GM12878 (cell line): Measurements from ENCODE around the gene ZNG1B.
"Not testable (repeated sequence)": the region's sequence is repeated elsewhere in the genome, so short reads cannot be mapped to it uniquely, and the experiment has no call there.

ENCODE experiments used
- CEBPB ChIP-seq, 2 experiments: fragments of 150-350 bp in 1 of 2; IDR thresholded peaks; 2 replicates each; pipeline ENCODE4 v1.6.1; 2012 to 2014; ENCODE audit warnings: low read depth in 2 of 2, low read length in 2 of 2, borderline replicate concordance in 1 of 2, inconsistent platforms in 1 of 2
- CHD2 ChIP-seq: IDR thresholded peaks from 2 replicates; pipeline ENCODE4 v1.6.1; 2011; ENCODE audit warnings: low read depth, low read length, improper control_type of control experiment, borderline replicate concordance
- EZH2 ChIP-seq: IDR thresholded peaks from 2 replicates; pipeline ENCODE4 v1.6.1; 2012; ENCODE audit warnings: low read depth, mild to moderate bottlenecking, control low read depth, inconsistent platforms, low read length, borderline replicate concordance; ENCODE audit not compliant: control insufficient read depth
- NRF1 ChIP-seq: conservative IDR thresholded peaks from 2 replicates; pipeline ENCODE4 v1.6.1; 2011; ENCODE audit warnings: mild to moderate bottlenecking, low read depth, low read length, improper control_type of control experiment
- POLR2A ChIP-seq: IDR thresholded peaks from 2 replicates; pipeline ENCODE4 v1.6.1; 2011; ENCODE audit warnings: low read depth, mild to moderate bottlenecking, low read length
- POLR2AphosphoS5 ChIP-seq: IDR thresholded peaks from 2 replicates; pipeline ENCODE4 v1.6.1; 2011; ENCODE audit warnings: mild to moderate bottlenecking, low read length, inconsistent platforms
- RAD21 ChIP-seq: IDR thresholded peaks from 2 replicates; pipeline ENCODE4 v1.6.1; 2011; ENCODE audit warnings: mild to moderate bottlenecking, low read depth, low read length, moderate library complexity; ENCODE audit not compliant: insufficient read depth
- SPI1 ChIP-seq: IDR thresholded peaks from 2 replicates; pipeline ENCODE4 v1.6.1; 2011; ENCODE audit warnings: low read depth, mild to moderate bottlenecking, low read length, moderate library complexity, borderline replicate concordance; ENCODE audit not compliant: insufficient read depth
- SREBF1 ChIP-seq: IDR thresholded peaks from 2 replicates; pipeline ENCODE4 v1.6.1; 2012; ENCODE audit warnings: mild to moderate bottlenecking, low read length
- YY1 ChIP-seq: IDR thresholded peaks from 2 replicates; pipeline ENCODE4 v1.6.1; 2011; ENCODE audit warnings: low read depth, mild to moderate bottlenecking, low read length
- ZNF24 ChIP-seq: fragments of 450-650 bp; IDR thresholded peaks from 2 replicates; pipeline ENCODE4 v1.6.1; 2017; ENCODE audit warnings: antibody characterized with exemption, mild to moderate bottlenecking
- TF ChIP-seq, protein P1 (sequence below): IDR thresholded peaks from 2 replicates; pipeline ENCODE4 v1.6.1; 2012; ENCODE audit warnings: low read length, inconsistent platforms
- TF ChIP-seq, protein P2 (sequence below): IDR thresholded peaks from 2 replicates; pipeline ENCODE4 v1.6.1; 2011; ENCODE audit warnings: borderline replicate concordance, low read depth, mild to moderate bottlenecking, moderate library complexity, mixed read lengths, low read length; ENCODE audit not compliant: insufficient read depth; ENCODE audit errors: extremely low read length
- TF ChIP-seq, protein P3 (sequence below), 3 experiments: IDR thresholded peaks in 2 of 3; conservative IDR thresholded peaks in 1 of 3; 2 replicates each; pipeline ENCODE4 v1.5.1; 2011; ENCODE audit warnings: low read depth in 3 of 3, low read length in 3 of 3, mild to moderate bottlenecking in 3 of 3, control low read depth in 2 of 3, moderate library complexity in 2 of 3, inconsistent platforms in 1 of 3, mixed read lengths in 1 of 3; ENCODE audit not compliant: control insufficient read depth in 2 of 3, insufficient read depth in 1 of 3; ENCODE audit errors: extremely low read depth in 1 of 3

DNA sequence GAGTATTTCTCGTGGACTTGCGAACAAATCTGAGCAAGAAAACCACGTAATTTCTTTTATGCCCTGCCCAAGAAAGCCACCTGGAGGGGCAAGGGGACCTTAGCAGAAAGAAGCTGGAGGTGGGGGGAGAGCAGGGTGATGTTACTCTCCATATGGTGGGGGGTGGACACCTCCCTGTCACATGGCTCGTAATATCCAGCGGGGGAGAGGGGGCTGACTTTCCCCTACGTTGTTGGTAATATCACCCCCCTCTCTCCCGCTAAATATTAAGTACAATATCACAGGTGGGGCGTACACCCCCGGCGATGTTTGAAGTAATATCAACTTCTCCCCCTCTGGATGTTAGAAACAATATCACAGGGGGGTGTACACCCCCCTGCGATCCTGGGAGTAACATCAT lies 70.7 kb downstream of the ZNG1B start:
- TF ChIP-seq, protein P1, sequence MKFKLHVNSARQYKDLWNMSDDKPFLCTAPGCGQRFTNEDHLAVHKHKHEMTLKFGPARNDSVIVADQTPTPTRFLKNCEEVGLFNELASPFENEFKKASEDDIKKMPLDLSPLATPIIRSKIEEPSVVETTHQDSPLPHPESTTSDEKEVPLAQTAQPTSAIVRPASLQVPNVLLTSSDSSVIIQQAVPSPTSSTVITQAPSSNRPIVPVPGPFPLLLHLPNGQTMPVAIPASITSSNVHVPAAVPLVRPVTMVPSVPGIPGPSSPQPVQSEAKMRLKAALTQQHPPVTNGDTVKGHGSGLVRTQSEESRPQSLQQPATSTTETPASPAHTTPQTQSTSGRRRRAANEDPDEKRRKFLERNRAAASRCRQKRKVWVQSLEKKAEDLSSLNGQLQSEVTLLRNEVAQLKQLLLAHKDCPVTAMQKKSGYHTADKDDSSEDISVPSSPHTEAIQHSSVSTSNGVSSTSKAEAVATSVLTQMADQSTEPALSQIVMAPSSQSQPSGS = not testable (repeated sequence)
- TF ChIP-seq POLR2AphosphoS5; POLR2A; CHD2; EZH2; YY1; CEBPB (IDR thresholded peaks at IDR 0.05; ENCODE audit: borderline replicate concordance in 1 of 2, low read depth in 2 of 2, low read length in 2 of 2); ZNF24; NRF1; RAD21; SPI1; SREBF1: not testable (repeated sequence)
- TF ChIP-seq, protein P2, sequence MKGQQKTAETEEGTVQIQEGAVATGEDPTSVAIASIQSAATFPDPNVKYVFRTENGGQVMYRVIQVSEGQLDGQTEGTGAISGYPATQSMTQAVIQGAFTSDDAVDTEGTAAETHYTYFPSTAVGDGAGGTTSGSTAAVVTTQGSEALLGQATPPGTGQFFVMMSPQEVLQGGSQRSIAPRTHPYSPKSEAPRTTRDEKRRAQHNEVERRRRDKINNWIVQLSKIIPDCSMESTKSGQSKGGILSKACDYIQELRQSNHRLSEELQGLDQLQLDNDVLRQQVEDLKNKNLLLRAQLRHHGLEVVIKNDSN = not testable (repeated sequence)
- TF ChIP-seq, protein P3, sequence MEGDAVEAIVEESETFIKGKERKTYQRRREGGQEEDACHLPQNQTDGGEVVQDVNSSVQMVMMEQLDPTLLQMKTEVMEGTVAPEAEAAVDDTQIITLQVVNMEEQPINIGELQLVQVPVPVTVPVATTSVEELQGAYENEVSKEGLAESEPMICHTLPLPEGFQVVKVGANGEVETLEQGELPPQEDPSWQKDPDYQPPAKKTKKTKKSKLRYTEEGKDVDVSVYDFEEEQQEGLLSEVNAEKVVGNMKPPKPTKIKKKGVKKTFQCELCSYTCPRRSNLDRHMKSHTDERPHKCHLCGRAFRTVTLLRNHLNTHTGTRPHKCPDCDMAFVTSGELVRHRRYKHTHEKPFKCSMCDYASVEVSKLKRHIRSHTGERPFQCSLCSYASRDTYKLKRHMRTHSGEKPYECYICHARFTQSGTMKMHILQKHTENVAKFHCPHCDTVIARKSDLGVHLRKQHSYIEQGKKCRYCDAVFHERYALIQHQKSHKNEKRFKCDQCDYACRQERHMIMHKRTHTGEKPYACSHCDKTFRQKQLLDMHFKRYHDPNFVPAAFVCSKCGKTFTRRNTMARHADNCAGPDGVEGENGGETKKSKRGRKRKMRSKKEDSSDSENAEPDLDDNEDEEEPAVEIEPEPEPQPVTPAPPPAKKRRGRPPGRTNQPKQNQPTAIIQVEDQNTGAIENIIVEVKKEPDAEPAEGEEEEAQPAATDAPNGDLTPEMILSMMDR (IDR thresholded peaks at IDR 0.05 in 2 of 3, conservative IDR thresholded peaks at IDR 0.05 in 1 of 3; ENCODE audit: control insufficient read depth in 2 of 3, extremely low read depth in 1 of 3, insufficient read depth in 1 of 3, low read depth in 3 of 3, low read length in 3 of 3) = not testable (repeated sequence)
